Small intestine (tissue), 7 donors: Measurements from ENCODE around the gene PPP2CA. TPM values are rescaled to one million over a fixed set of nuclear protein-coding genes. Genes with fewer than 3 reads are reported as not detected.
"Not testable (repeated sequence)": the region's sequence is repeated elsewhere in the genome, so short reads cannot be mapped to it uniquely, and the experiment has no call there.

Source experiments
- DNase-seq, 2 donors: peaks; one replicate each; pipeline versions ENCODE4 v3.0.0 to v3.0.0-alpha.2; 2013
- FAIRE-seq: peaks from 2 replicates; lab custom pipeline; 2012; peaks lifted over from hg19 to GRCh38; lab: Jason Lieb, UNC
- H3K27ac ChIP-seq, 3 donors: one replicate each; pipeline ENCODE4 v1.5.1; 2013; ENCODE audit warnings: low read length in 2 of 3, mild to moderate bottlenecking in 2 of 3, control low read depth in 1 of 3, inconsistent platforms in 1 of 3, low read depth in 1 of 3, moderate library complexity in 1 of 3
- H3K27me3 ChIP-seq, 3 donors: one replicate each; pipeline ENCODE4 v1.6.1; 2013; ENCODE audit warnings: low read length in 3 of 3, inconsistent platforms in 1 of 3; ENCODE audit not compliant: control insufficient read depth in 3 of 3, insufficient read depth in 3 of 3
- H3K36me3 ChIP-seq, 3 donors: one replicate each; pipeline ENCODE4 v1.6.1; 2013; ENCODE audit warnings: low read length in 3 of 3, inconsistent platforms in 1 of 3, low read depth in 1 of 3, mild to moderate bottlenecking in 1 of 3, moderate library complexity in 1 of 3; ENCODE audit not compliant: control insufficient read depth in 3 of 3, insufficient read depth in 2 of 3
- H3K4me1 ChIP-seq, 3 donors: one replicate each; pipeline ENCODE4 v1.6.1; 2013; ENCODE audit warnings: low read length in 2 of 3, inconsistent platforms in 1 of 3, low read depth in 1 of 3, mild to moderate bottlenecking in 1 of 3, moderate library complexity in 1 of 3; ENCODE audit not compliant: control insufficient read depth in 3 of 3, insufficient read depth in 2 of 3
- H3K4me3 ChIP-seq, 3 donors: one replicate each; pipeline ENCODE4 v1.5.1; 2013; ENCODE audit warnings: low read length in 3 of 3, control low read depth in 1 of 3, inconsistent platforms in 1 of 3, low read depth in 1 of 3, mild to moderate bottlenecking in 1 of 3, moderate library complexity in 1 of 3
- H3K9me3 ChIP-seq, 2 donors: one replicate each; pipeline ENCODE4 v1.6.1; 2013; ENCODE audit warnings: low read depth in 1 of 2, low read length in 1 of 2; ENCODE audit not compliant: control insufficient read depth in 2 of 2, insufficient read depth in 1 of 2
- WGBS, 3 donors: extraction: QIAGEN DNeasy Blood & Tissue Kit; methylation state at CpG; one replicate each; pipeline ENCODE4 v1.1.7; 2013; 5-methylcytosine and 5-hydroxymethylcytosine counted together
- polyA plus RNA-seq, 4 donors: library from polyadenylated mRNA; stranded (reverse) in 3 of 4; unstranded in 1 of 4; fragments of 200-250 nt in 3 of 4; fragments of 120-200 nt in 1 of 4; gene quantifications; one replicate each; pipeline versions ENCODE4 v1.2.1 to v1.2.3, GENCODE V29; 2013
- donor health status: healthy with polysubstance abuse.
- donor health status: control.
- donor health status: control.
- donor health status: Bipolar disorder and iron deficiency.
- donor health status: healthy.

PPP2CA gene
- polyA plus RNA-seq, 4 donors = 42.4 to 123 (median 46.8) TPM

DNA sequence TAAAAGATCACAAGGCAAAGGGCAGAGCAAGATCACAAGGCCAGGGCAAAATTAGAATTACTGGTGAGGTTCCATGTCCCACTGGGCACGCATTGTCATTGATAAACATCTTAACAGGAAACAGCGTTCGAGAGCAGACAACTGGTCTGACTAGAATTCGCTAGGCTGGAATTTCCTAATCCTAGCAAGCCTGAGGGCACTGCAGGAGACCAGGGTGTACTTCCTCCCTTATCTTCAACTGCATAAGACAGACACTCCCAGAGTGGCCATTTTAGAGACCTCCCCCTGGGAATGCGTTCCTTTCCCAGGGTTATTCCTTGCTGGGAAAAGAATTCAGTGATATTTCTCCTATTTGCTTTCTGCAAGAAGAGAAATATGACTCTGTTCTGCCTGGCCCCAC, 36.8 kb upstream of the PPP2CA start:
- not testable (repeated sequence) for DNase-seq, H3K4me3 ChIP-seq, H3K27me3 ChIP-seq, FAIRE-seq, H3K36me3 ChIP-seq, H3K27ac ChIP-seq, H3K4me1 ChIP-seq
- H3K9me3 ChIP-seq = peaks cover 0 to 22% of the 10 kb centered on the region in 2 donors
- WGBS, 3 donors = 67 to 75% (median 68%) methylated on average over 5 of the region's 5 CpGs

DNA sequence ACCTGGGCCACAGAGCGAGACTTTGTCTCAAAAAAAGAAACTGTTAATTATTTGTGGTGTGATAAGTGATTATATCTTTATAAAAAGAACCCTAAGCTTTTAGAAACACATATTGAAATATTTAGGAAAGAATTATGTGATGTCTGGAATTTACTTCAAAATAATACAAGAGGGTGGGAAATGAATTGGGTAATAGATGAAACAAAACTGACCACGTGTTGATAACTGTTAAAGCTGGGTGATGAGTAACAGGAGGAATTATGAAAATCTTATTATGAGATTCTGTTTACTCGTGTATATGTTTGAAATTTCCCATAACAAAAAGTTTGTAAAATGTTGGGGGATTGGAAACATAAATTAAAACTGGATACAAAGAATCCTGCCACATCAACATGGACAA, 33.0 kb upstream of the PPP2CA start:
- DNase-seq = no peak
- H3K27ac ChIP-seq = no peak overlapping the region
- no peaks in the 10 kb centered on the region for H3K36me3 ChIP-seq
- no peak for FAIRE-seq
- no peaks in the 10 kb centered on the region for H3K27me3 ChIP-seq
- 72 to 79% (median 79%) methylated on average over 3 of the region's 3 CpGs for WGBS, 3 donors
- no peak overlapping the region for H3K4me3 ChIP-seq
- H3K9me3 ChIP-seq = peaks cover 0 to 12% of the 10 kb centered on the region in 2 donors
- H3K4me1 ChIP-seq = no peaks in the 10 kb centered on the region

GRCh38 chr5:134257176-134257575, 31.3 kb upstream of the PPP2CA start:
- DNase-seq (no peak), FAIRE-seq (no peak)
- H3K9me3 ChIP-seq = peaks cover 0 to 2% of the 10 kb centered on the region in 2 donors
- no peaks in the 10 kb centered on the region for H3K4me1 ChIP-seq
- no peak overlapping the region for H3K4me3 ChIP-seq
- no peaks in the 10 kb centered on the region for H3K27me3 ChIP-seq
- no peaks in the 10 kb centered on the region for H3K36me3 ChIP-seq
- no peak overlapping the region for H3K27ac ChIP-seq
- 72 to 76% (median 72%) methylated on average over 3 of the region's 3 CpGs for WGBS, 3 donors

GRCh38 chr5:134255418-134256150, 29.7 kb upstream of the PPP2CA start:
- FAIRE-seq = no peak
- H3K4me1 ChIP-seq = no peaks in the 10 kb centered on the region
- WGBS, 3 donors = 78 to 91% (median 81%) methylated on average over 2 of the region's 2 CpGs

DNA sequence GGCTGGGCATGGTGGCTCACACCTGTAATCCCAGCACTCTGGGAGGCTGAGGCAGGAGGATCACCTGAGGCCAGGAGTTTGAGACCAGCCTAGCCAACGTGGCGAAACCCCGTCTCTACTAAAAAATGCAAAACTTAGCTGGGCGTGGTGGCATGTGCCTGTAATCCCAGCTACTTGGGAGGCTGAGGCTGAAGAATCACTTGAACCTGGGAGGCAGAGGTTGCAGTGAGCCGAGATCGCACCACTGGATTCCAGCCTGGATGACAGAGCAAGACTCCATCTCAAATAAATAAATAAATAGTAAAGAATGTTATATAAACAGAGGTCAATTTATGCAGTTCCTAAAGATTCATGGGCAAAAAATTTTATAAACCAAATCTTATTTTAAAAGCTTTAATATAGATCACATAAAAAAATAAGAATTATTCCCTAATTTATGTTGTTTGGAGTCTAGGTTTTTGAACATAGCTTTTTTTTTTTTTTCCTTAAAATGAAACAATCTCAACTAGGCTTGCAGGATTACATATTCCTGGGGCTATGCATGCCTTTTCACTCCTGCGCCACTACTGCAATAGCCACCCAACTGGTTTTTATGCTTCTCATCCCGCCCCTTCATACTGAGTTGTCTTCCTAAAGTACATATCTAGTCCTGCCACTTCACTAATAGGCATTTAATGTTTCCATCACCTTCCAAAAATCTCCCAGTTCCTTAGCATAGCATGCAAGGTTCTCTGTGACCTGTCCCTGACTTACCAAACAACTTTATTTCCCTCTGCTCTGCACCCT, 27.7 kb upstream of the PPP2CA start:
- not testable (repeated sequence) for DNase-seq, H3K27ac ChIP-seq, FAIRE-seq, H3K4me3 ChIP-seq, H3K9me3 ChIP-seq, H3K36me3 ChIP-seq, H3K27me3 ChIP-seq, H3K4me1 ChIP-seq
- 88 to 94% (median 89%) methylated on average over 8 of the region's 8 CpGs for WGBS, 3 donors

More at GRCh38 chr5:134255418-134256150, 29.7 kb upstream of the PPP2CA start:
- Histone ChIP-seq H3K4me3 (no peak overlapping the region), H3K36me3 (no peaks in the 10 kb centered on the region), H3K27me3 (no peaks in the 10 kb centered on the region), H3K9me3 (no peaks in the 10 kb centered on the region), H3K27ac (no peak overlapping the region)
- no peak for DNase-seq

- FAIRE-seq (no peak), DNase-seq (peak in 1 of 2 donors; percentile 16)
- Histone ChIP-seq H3K36me3 (no peaks in the 10 kb centered on the region), H3K27ac (no peak overlapping the region), H3K27me3 (no peaks in the 10 kb centered on the region), H3K4me3 (no peak overlapping the region), H3K9me3 (no peaks in the 10 kb centered on the region), H3K4me1 (no peaks in the 10 kb centered on the region)
- WGBS, 3 donors = 62 to 77% (median 75%) methylated on average over 5 of the region's 5 CpGs
Measured at GRCh38 chr5:134252671-134253070, 26.8 kb upstream of the PPP2CA start.

- Histone ChIP-seq H3K4me1 (no peaks in the 10 kb centered on the region), H3K27me3 (no peaks in the 10 kb centered on the region), H3K9me3 (no peaks in the 10 kb centered on the region), H3K4me3 (no peak overlapping the region), H3K27ac (no peak overlapping the region), H3K36me3 (no peaks in the 10 kb centered on the region)
- FAIRE-seq (no peak), DNase-seq (no peak)
- 87 to 93% (median 88%) methylated on average over 3 of the region's 3 CpGs for WGBS, 3 donors
Measured at GRCh38 chr5:134250949-134251348, 25.1 kb upstream of the PPP2CA start.

DNA sequence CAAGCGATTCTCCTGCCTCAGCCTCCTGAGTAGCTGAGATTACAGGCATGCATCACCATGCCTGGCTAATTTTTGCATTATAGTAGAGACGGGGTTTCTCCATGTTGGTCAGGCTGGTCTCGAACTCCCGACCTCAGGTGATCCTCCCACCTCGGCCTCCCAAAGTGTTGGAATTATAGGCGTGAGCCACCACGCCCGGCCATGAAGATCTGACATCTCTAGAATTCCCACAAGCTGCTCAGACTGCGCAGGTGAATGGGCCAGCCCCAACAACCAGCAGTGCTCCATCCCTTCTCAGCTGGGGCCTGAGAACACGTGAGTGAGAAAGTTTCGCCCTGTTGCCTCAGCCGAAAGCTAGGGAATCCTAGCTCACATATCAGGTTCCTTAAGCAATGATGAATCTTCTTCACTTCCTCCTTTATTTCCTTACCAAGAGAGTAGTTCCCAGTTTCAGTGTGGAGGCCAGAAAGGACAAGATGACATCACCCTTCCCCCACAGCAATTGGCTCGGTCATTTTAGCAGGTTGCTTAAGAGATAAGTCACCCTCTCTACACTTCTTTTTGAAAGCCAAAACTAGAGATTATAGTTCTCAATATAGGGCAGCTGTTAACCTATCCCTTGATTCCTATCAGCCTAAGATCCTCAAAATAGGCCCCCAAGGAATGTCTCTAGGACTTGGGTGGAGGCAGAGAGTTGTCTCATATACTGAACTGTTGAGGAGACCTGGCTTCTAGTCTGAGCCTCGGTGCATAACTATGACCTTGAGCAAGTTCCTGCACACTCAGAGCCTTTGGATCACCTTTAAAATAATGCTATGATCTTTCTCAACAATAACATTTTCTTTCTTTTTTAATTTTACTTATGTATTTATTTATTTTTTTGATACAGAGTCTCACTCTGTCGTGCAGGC, 23.9 kb upstream of the PPP2CA start:
- 82 to 84% (median 83%) methylated on average over 15 of the region's 15 CpGs for whole genome bisulfite sequencing, 3 donors

More for the DNA sequence above, 23.9 kb upstream of the PPP2CA start:
- H3K27ac ChIP-seq = no peak overlapping the region
- DNase-seq (no peak), FAIRE-seq (no peak)
- peaks cover 0 to 3% (median 0%) of the 10 kb centered on the region in 3 donors for H3K4me1 ChIP-seq
- H3K9me3 ChIP-seq = no peaks in the 10 kb centered on the region
- H3K27me3 ChIP-seq = no peaks in the 10 kb centered on the region
- no peak overlapping the region for H3K4me3 ChIP-seq
- H3K36me3 ChIP-seq = no peaks in the 10 kb centered on the region
